ENCODE data around the gene COL9A3.

Gene COL9A3

GRCh38 chr20:62830251-62830650, 13.4 kb downstream of the COL9A3 start:
- DNase-seq (ENCODE audit: low read depth, low spot score): no peak
- no peak overlapping the region for H3K4me3 ChIP-seq

GRCh38 chr20:62830821-62831220, 14.0 kb downstream of the COL9A3 start:
- H3K36me3 ChIP-seq (ENCODE audit: insufficient read depth, low read length): no peaks in the 10 kb centered on the region; the same call in 1 of the 2 replicates
- no peaks in the 10 kb centered on the region for H3K9me3 ChIP-seq (ENCODE audit: low read depth, low read length)
- H3K4me3 ChIP-seq: no peak overlapping the region
- no peak for DNase-seq (ENCODE audit: low read depth, low spot score)
- H3K27ac ChIP-seq: no peak overlapping the region
- TF ChIP-seq EZH2 (IDR thresholded peaks at IDR 0.05): no peak
- no peak for TF ChIP-seq POLR2AphosphoS5 (IDR thresholded peaks at IDR 0.05; ENCODE audit: borderline replicate concordance, low read depth, low read length)
- TF ChIP-seq FOXP2 (optimal IDR thresholded peaks at IDR 0.05; ENCODE audit: control extremely low read depth, extremely low read length, insufficient read depth): no peak
- no peak overlapping the region for H3K9ac ChIP-seq (ENCODE audit: insufficient read length)

More at GRCh38 chr20:62830251-62830650, 13.4 kb downstream of the COL9A3 start:
- H3K9me3 ChIP-seq (ENCODE audit: low read depth, low read length): no peaks in the 10 kb centered on the region
- no peaks in the 10 kb centered on the region for H3K36me3 ChIP-seq (ENCODE audit: insufficient read depth, low read length)
- TF ChIP-seq FOXP2 (optimal IDR thresholded peaks at IDR 0.05; ENCODE audit: control extremely low read depth, extremely low read length, insufficient read depth) (no peak), EZH2 (IDR thresholded peaks at IDR 0.05) (no peak), POLR2AphosphoS5 (IDR thresholded peaks at IDR 0.05; ENCODE audit: borderline replicate concordance, low read depth, low read length) (no peak)
- no peak overlapping the region for H3K27ac ChIP-seq
- no peak overlapping the region for H3K9ac ChIP-seq (ENCODE audit: insufficient read length)

- Histone ChIP-seq H3K27ac (peak overlapping the region; percentile 67; the same call in 1 of the 2 replicates), H3K9me3 (ENCODE audit: low read depth, low read length) (no peaks in the 10 kb centered on the region), H3K9ac (ENCODE audit: insufficient read length) (no peak overlapping the region), H3K36me3 (ENCODE audit: insufficient read depth, low read length) (no peaks in the 10 kb centered on the region; the same call in 1 of the 2 replicates), H3K4me3 (no peak overlapping the region; the same call in 1 of the 2 replicates)
- TF ChIP-seq FOXP2 (optimal IDR thresholded peaks at IDR 0.05; ENCODE audit: control extremely low read depth, extremely low read length, insufficient read depth): no peak
- TF ChIP-seq EZH2 (IDR thresholded peaks at IDR 0.05): no peak
- no peak for TF ChIP-seq POLR2AphosphoS5 (IDR thresholded peaks at IDR 0.05; ENCODE audit: borderline replicate concordance, low read depth, low read length)
- no peak for DNase-seq (ENCODE audit: low read depth, low spot score)
Observed at GRCh38 chr20:62831361-62831788, 14.5 kb downstream of the COL9A3 start.

GRCh38 chr20:62831854-62832211, 15.0 kb downstream of the COL9A3 start:
- peak overlapping the region; percentile 41 for H3K9ac ChIP-seq (ENCODE audit: insufficient read length)
- H3K9me3 ChIP-seq (ENCODE audit: low read depth, low read length): no peaks in the 10 kb centered on the region
- H3K4me3 ChIP-seq: peak overlapping the region; percentile 66
- TF ChIP-seq FOXP2 (optimal IDR thresholded peaks at IDR 0.05; ENCODE audit: control extremely low read depth, extremely low read length, insufficient read depth) (no peak), EZH2 (IDR thresholded peaks at IDR 0.05) (no peak), POLR2AphosphoS5 (IDR thresholded peaks at IDR 0.05; ENCODE audit: borderline replicate concordance, low read depth, low read length) (no peak)
- no peak for DNase-seq (ENCODE audit: low read depth, low spot score)
- peak overlapping the region; percentile 67 for H3K27ac ChIP-seq
- no peaks in the 10 kb centered on the region; the same call in 1 of the 2 replicates for H3K36me3 ChIP-seq (ENCODE audit: insufficient read depth, low read length)

GRCh38 chr20:62832212-62832922, 15.5 kb downstream of the COL9A3 start:
- H3K4me3 ChIP-seq: peak overlapping the region; percentile 66
- peak overlapping the region; percentile 67 for H3K27ac ChIP-seq
- peak; percentile 62 for DNase-seq (ENCODE audit: low read depth, low spot score)
- peak overlapping the region; percentile 41 for H3K9ac ChIP-seq (ENCODE audit: insufficient read length)
- no peaks in the 10 kb centered on the region; the same call in 1 of the 2 replicates for H3K36me3 ChIP-seq (ENCODE audit: insufficient read depth, low read length)
- TF ChIP-seq FOXP2 (optimal IDR thresholded peaks at IDR 0.05; ENCODE audit: control extremely low read depth, extremely low read length, insufficient read depth) (no peak), POLR2AphosphoS5 (IDR thresholded peaks at IDR 0.05; ENCODE audit: borderline replicate concordance, low read depth, low read length) (peak; percentile 18; the same call in 1 of the 2 replicates), EZH2 (IDR thresholded peaks at IDR 0.05) (no peak)
- no peaks in the 10 kb centered on the region for H3K9me3 ChIP-seq (ENCODE audit: low read depth, low read length)

- Histone ChIP-seq H3K9me3 (ENCODE audit: low read depth, low read length) (no peaks in the 10 kb centered on the region), H3K4me3 (no peak overlapping the region; the same call in 1 of the 2 replicates), H3K36me3 (ENCODE audit: insufficient read depth, low read length) (no peaks in the 10 kb centered on the region; the same call in 1 of the 2 replicates), H3K9ac (ENCODE audit: insufficient read length) (no peak overlapping the region), H3K27ac (peak overlapping the region; percentile 34; the same call in 1 of the 2 replicates)
- DNase-seq (ENCODE audit: low read depth, low spot score): no peak
- no peak for TF ChIP-seq FOXP2 (optimal IDR thresholded peaks at IDR 0.05; ENCODE audit: control extremely low read depth, extremely low read length, insufficient read depth)
- no peak for TF ChIP-seq POLR2AphosphoS5 (IDR thresholded peaks at IDR 0.05; ENCODE audit: borderline replicate concordance, low read depth, low read length)
- no peak for TF ChIP-seq EZH2 (IDR thresholded peaks at IDR 0.05)
Observed at GRCh38 chr20:62832951-62833391, 16.1 kb downstream of the COL9A3 start.

GRCh38 chr20:62834967-62835730, 18.3 kb downstream of the COL9A3 start:
- TF ChIP-seq POLR2AphosphoS5 (IDR thresholded peaks at IDR 0.05; ENCODE audit: borderline replicate concordance, low read depth, low read length) (no peak), FOXP2 (optimal IDR thresholded peaks at IDR 0.05; ENCODE audit: control extremely low read depth, extremely low read length, insufficient read depth) (no peak), EZH2 (IDR thresholded peaks at IDR 0.05) (no peak)
- no peak overlapping the region for H3K9ac ChIP-seq (ENCODE audit: insufficient read length)
- H3K9me3 ChIP-seq (ENCODE audit: low read depth, low read length): no peaks in the 10 kb centered on the region
- no peak for DNase-seq (ENCODE audit: low read depth, low spot score)
- H3K36me3 ChIP-seq (ENCODE audit: insufficient read depth, low read length): no peaks in the 10 kb centered on the region; the same call in 1 of the 2 replicates
- H3K4me3 ChIP-seq: no peak overlapping the region
- H3K27ac ChIP-seq: no peak overlapping the region
